GM03348 (cell line): Measurements from ENCODE around the gene EXOC4.

ENCODE experiments used
- DNase-seq: peaks from one replicate; pipeline ENCODE4 v3.0.0; 2012; ENCODE audit warnings: low spot score

EXOC4 gene

GRCh38 chr7:133364959-133365690 is 112.2 kb downstream of the EXOC4 start:
- peak; percentile 38 for DNase-seq

- DNase-seq = no peak
Observed at GRCh38 chr7:133365917-133366316, 113.0 kb downstream of the EXOC4 start.

GRCh38 chr7:133367561-133367960 is 114.7 kb downstream of the EXOC4 start:
- DNase-seq = no peak

- DNase-seq = no peak
Observed at GRCh38 chr7:133369130-133369529, 116.3 kb downstream of the EXOC4 start.

GRCh38 chr7:133371616-133372015 is 118.7 kb downstream of the EXOC4 start:
- DNase-seq = no peak

- DNase-seq = no peak
Observed at GRCh38 chr7:133372337-133372736, 119.5 kb downstream of the EXOC4 start.

GRCh38 chr7:133376514-133376913 is 123.6 kb downstream of the EXOC4 start:
- no peak for DNase-seq

- no peak for DNase-seq
Observed at GRCh38 chr7:133381965-133382364, 129.1 kb downstream of the EXOC4 start.

- no peak for DNase-seq
Observed at GRCh38 chr7:133382775-133383559, 130.1 kb downstream of the EXOC4 start.

GRCh38 chr7:133386205-133386604 is 133.3 kb downstream of the EXOC4 start:
- DNase-seq = no peak

- DNase-seq = no peak
Observed at GRCh38 chr7:133389727-133390126, 136.8 kb downstream of the EXOC4 start.

- DNase-seq = no peak
Observed at GRCh38 chr7:133391206-133391605, 138.3 kb downstream of the EXOC4 start.

GRCh38 chr7:133394369-133394768 is 141.5 kb downstream of the EXOC4 start:
- no peak for DNase-seq

GRCh38 chr7:133395551-133395950 is 142.7 kb downstream of the EXOC4 start:
- no peak for DNase-seq

GRCh38 chr7:133398506-133398905 is 145.6 kb downstream of the EXOC4 start:
- DNase-seq = no peak

- DNase-seq = peak; percentile 6
Observed at GRCh38 chr7:133401225-133401624, 148.3 kb downstream of the EXOC4 start.

- no peak for DNase-seq
Observed at GRCh38 chr7:133408212-133408611, 155.3 kb downstream of the EXOC4 start.

- no peak for DNase-seq
Observed at GRCh38 chr7:133409421-133409820, 156.5 kb downstream of the EXOC4 start.

GRCh38 chr7:133409966-133410365 is 157.1 kb downstream of the EXOC4 start:
- DNase-seq = no peak

- DNase-seq = no peak
Observed at GRCh38 chr7:133411395-133411794, 158.5 kb downstream of the EXOC4 start.

GRCh38 chr7:133412942-133413341 is 160.1 kb downstream of the EXOC4 start:
- no peak for DNase-seq

GRCh38 chr7:133419041-133419440 is 166.2 kb downstream of the EXOC4 start:
- no peak for DNase-seq

GRCh38 chr7:133423618-133424017 is 170.7 kb downstream of the EXOC4 start:
- DNase-seq = no peak

- no peak for DNase-seq
Observed at GRCh38 chr7:133428326-133428725, 175.4 kb downstream of the EXOC4 start.
